Sigmoid colon (tissue), 4 donors: ENCODE results near the gene NUP85.

ENCODE experiments used
- EP300 ChIP-seq, 4 donors: sonication (generic); formaldehyde crosslinking; IDR thresholded peaks; one replicate each; pipeline ENCODE4 v1.6.1; 2017; ENCODE audit warnings: antibody characterized with exemption in 4 of 4
- POLR2A ChIP-seq, 2 donors: fragments of 450-650 bp; IDR thresholded peaks; one replicate each; pipeline ENCODE4 v1.6.1; 2016; ENCODE audit warnings: antibody characterized with exemption in 2 of 2, mild to moderate bottlenecking in 2 of 2, moderate library complexity in 2 of 2
- TF ChIP-seq, protein P1 (sequence below), 4 experiments: fragments of 450-650 bp in 3 of 4; fragments of 200-600 bp in 1 of 4; IDR thresholded peaks; one replicate each; pipeline ENCODE4 v1.5.1; 2016 to 2019; ENCODE audit warnings: antibody characterized with exemption in 4 of 4, mild to moderate bottlenecking in 3 of 4, moderate library complexity in 2 of 4

DNA sequence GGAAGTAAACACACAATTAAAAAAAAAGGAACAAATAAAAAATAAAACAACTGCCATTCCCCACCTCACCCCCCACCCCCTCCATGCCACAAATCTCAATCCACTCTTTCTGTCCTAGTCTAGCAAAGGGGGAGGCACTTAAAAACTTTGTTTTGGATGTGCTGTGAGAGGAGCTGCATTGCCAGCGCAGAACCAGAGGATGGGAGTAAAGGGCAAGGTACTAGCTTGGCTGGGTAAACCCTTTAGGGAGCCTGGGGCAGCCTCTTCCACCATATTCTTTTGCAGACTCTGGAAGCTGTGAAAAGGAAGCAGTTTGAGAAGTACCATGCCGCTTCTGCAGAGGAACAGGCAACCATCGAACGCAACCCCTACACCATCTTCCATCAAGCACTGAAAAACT, 57.6 kb downstream of the NUP85 start:
- TF ChIP-seq, protein P1, sequence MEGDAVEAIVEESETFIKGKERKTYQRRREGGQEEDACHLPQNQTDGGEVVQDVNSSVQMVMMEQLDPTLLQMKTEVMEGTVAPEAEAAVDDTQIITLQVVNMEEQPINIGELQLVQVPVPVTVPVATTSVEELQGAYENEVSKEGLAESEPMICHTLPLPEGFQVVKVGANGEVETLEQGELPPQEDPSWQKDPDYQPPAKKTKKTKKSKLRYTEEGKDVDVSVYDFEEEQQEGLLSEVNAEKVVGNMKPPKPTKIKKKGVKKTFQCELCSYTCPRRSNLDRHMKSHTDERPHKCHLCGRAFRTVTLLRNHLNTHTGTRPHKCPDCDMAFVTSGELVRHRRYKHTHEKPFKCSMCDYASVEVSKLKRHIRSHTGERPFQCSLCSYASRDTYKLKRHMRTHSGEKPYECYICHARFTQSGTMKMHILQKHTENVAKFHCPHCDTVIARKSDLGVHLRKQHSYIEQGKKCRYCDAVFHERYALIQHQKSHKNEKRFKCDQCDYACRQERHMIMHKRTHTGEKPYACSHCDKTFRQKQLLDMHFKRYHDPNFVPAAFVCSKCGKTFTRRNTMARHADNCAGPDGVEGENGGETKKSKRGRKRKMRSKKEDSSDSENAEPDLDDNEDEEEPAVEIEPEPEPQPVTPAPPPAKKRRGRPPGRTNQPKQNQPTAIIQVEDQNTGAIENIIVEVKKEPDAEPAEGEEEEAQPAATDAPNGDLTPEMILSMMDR (IDR thresholded peaks at IDR 0.05), result no peak
- no peak for TF ChIP-seq EP300 (IDR thresholded peaks at IDR 0.05)
- no peak for TF ChIP-seq POLR2A (IDR thresholded peaks at IDR 0.05)
